Measurements from ENCODE around the gene KRTAP12-2.

DNA sequence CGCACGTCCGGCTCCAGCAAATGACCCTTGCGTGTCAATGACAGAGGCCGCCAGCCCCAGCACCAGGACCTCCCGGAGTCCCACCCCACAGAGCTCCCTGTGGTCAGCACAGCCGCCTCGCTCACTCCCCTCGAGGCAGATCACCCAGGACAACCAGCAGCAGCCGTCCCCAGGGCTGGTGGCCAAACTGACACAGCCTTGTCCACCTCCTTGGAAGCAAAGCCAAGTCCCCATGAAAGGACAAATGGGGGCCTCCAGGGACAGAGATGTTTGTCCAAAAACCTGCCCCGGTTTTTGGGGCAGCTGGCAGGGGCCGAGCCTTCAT is 27.4 kb downstream of the KRTAP12-2 start:
- TF ChIP-seq CTCF (IDR thresholded peaks at IDR 0.05) (no peak), POLR2A (IDR thresholded peaks at IDR 0.05) (no peak)

Data from esophagus squamous epithelium (tissue), 4 donors.